Vagina (tissue), 2 donors: Measurements from ENCODE around the gene ULK4. TPM values are rescaled to one million over a fixed set of nuclear protein-coding genes. Genes with fewer than 3 reads are reported as not detected.

Experiments
- DNase-seq, 2 donors: peaks; one replicate each; pipeline ENCODE4 v3.0.0-alpha.2; 2017; ENCODE audit errors: extremely low spot score in 2 of 2
- H3K27ac ChIP-seq: fragments of 200-600 bp; sonication (generic); one replicate; pipeline ENCODE4 v1.5.1; 2019
- H3K27me3 ChIP-seq: fragments of 200-600 bp; sonication (generic); one replicate; pipeline ENCODE4 v1.5.1; 2019
- H3K36me3 ChIP-seq, 2 donors: fragments of 200-600 bp; sonication (generic); one replicate each; pipeline ENCODE4 v1.5.1; 2017 to 2019
- H3K4me1 ChIP-seq: fragments of 200-600 bp; sonication (generic); one replicate; pipeline ENCODE4 v1.5.1; 2019
- H3K4me3 ChIP-seq, 2 donors: fragments of 200-600 bp; sonication (generic); 1 replicate in 1 of 2; 2 replicates in 1 of 2; pipeline ENCODE4 v1.5.1; 2016 to 2019
- H3K9me3 ChIP-seq: fragments of 200-600 bp; sonication (generic); one replicate; pipeline ENCODE4 v1.5.1; 2019
- POLR2A ChIP-seq, 2 donors: fragments of 450-650 bp; IDR thresholded peaks; one replicate each; pipeline ENCODE4 v1.6.1; 2017; ENCODE audit warnings: antibody characterized with exemption in 2 of 2, mild to moderate bottlenecking in 2 of 2, moderate library complexity in 2 of 2
- POLR2AphosphoS5 ChIP-seq, 2 donors: sonication (generic); formaldehyde crosslinking; IDR thresholded peaks; one replicate each; pipeline ENCODE4 v1.9.0; 2017; ENCODE audit warnings: antibody characterized with exemption in 2 of 2, mild to moderate bottlenecking in 2 of 2, low read depth in 1 of 2; ENCODE audit not compliant: insufficient read depth in 1 of 2
- intact Hi-C: fragments of 100-400 bp; cut with DNase I; formaldehyde crosslinking; loops from one replicate; pipeline ENCODE4 v1.15.1; 2023
- total RNA-seq: library from RNA; depleted of rRNA; stranded (reverse); fragments of >200 nt; gene quantifications from one replicate; pipeline ENCODE4 v1.2.3, GENCODE V29; 2016
- TF ChIP-seq, protein P1 (sequence below), 3 experiments: fragments of 450-650 bp in 2 of 3; fragments of 200-600 bp in 1 of 3; sonication (generic) in 1 of 3; IDR thresholded peaks; one replicate each; pipeline ENCODE4 v1.5.1; 2017 to 2019; ENCODE audit warnings: antibody characterized with exemption in 3 of 3, mild to moderate bottlenecking in 2 of 3, moderate library complexity in 2 of 3

ULK4 gene
- total RNA-seq, 1 donor from 2014 or later: 24.1 TPM

- H3K4me1 ChIP-seq: no peaks in the 10 kb centered on the region
- intact Hi-C loops: no loop called here
- H3K27ac ChIP-seq: no peak overlapping the region
- no peak overlapping the region for H3K4me3 ChIP-seq
- H3K27me3 ChIP-seq: no peaks in the 10 kb centered on the region
- H3K9me3 ChIP-seq: no peaks in the 10 kb centered on the region
- DNase-seq: no peak
- no peak for TF ChIP-seq POLR2A (IDR thresholded peaks at IDR 0.05)
- TF ChIP-seq, protein P1, sequence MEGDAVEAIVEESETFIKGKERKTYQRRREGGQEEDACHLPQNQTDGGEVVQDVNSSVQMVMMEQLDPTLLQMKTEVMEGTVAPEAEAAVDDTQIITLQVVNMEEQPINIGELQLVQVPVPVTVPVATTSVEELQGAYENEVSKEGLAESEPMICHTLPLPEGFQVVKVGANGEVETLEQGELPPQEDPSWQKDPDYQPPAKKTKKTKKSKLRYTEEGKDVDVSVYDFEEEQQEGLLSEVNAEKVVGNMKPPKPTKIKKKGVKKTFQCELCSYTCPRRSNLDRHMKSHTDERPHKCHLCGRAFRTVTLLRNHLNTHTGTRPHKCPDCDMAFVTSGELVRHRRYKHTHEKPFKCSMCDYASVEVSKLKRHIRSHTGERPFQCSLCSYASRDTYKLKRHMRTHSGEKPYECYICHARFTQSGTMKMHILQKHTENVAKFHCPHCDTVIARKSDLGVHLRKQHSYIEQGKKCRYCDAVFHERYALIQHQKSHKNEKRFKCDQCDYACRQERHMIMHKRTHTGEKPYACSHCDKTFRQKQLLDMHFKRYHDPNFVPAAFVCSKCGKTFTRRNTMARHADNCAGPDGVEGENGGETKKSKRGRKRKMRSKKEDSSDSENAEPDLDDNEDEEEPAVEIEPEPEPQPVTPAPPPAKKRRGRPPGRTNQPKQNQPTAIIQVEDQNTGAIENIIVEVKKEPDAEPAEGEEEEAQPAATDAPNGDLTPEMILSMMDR (IDR thresholded peaks at IDR 0.05): no peak
- TF ChIP-seq POLR2AphosphoS5 (IDR thresholded peaks at IDR 0.05; ENCODE audit: insufficient read depth in 1 of 2, low read depth in 1 of 2): no peak
- no peaks in the 10 kb centered on the region for H3K36me3 ChIP-seq
Measured at GRCh38 chr3:41370307-41370706, 591.6 kb downstream of the ULK4 start.

DNA sequence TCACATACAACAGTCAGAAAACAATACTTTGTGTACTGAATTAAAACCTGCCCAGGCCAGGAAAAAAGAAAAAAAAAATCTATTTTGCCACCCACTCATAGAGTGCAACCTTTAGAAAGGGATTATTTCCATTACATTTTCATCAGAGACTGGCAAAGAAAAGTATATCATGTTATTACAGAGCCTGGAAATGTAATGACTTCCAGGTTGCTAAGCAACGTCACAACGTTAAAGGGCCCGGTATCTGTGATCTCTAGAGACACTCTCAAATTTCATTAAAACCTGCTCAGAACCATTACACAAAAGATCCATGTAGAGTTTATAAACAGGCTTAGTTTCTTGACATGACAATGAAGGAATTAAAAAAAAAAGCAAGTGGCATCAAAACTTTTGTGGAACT, 592.1 kb downstream of the ULK4 start:
- no peak overlapping the region for H3K27ac ChIP-seq

GRCh38 chr3:41365973-41366372, 595.9 kb downstream of the ULK4 start:
- H3K4me1 ChIP-seq: no peaks in the 10 kb centered on the region
- intact Hi-C loops: no loop called here
- H3K36me3 ChIP-seq: no peaks in the 10 kb centered on the region
- H3K9me3 ChIP-seq: no peaks in the 10 kb centered on the region
- TF ChIP-seq, protein P1 (IDR thresholded peaks at IDR 0.05): no peak
- no peak for TF ChIP-seq POLR2AphosphoS5 (IDR thresholded peaks at IDR 0.05; ENCODE audit: insufficient read depth in 1 of 2, low read depth in 1 of 2)
- no peak for DNase-seq
- no peaks in the 10 kb centered on the region for H3K27me3 ChIP-seq
- no peak overlapping the region for H3K4me3 ChIP-seq
- no peak overlapping the region for H3K27ac ChIP-seq

More for the DNA sequence above, 592.1 kb downstream of the ULK4 start:
- DNase-seq: no peak
- intact Hi-C loops: no loop called here
- Histone ChIP-seq H3K4me3 (no peak overlapping the region), H3K4me1 (no peaks in the 10 kb centered on the region), H3K9me3 (no peaks in the 10 kb centered on the region), H3K36me3 (no peaks in the 10 kb centered on the region), H3K27me3 (no peaks in the 10 kb centered on the region)
- no peak for TF ChIP-seq POLR2A (IDR thresholded peaks at IDR 0.05)
- TF ChIP-seq, protein P1 (IDR thresholded peaks at IDR 0.05): no peak
- TF ChIP-seq POLR2AphosphoS5 (IDR thresholded peaks at IDR 0.05; ENCODE audit: insufficient read depth in 1 of 2, low read depth in 1 of 2): no peak

GRCh38 chr3:41364736-41365135, 597.2 kb downstream of the ULK4 start:
- no peak for DNase-seq
- no peak for TF ChIP-seq POLR2AphosphoS5 (IDR thresholded peaks at IDR 0.05; ENCODE audit: insufficient read depth in 1 of 2, low read depth in 1 of 2)
- no peaks in the 10 kb centered on the region for H3K27me3 ChIP-seq
- no peak overlapping the region for H3K27ac ChIP-seq
- no peaks in the 10 kb centered on the region for H3K9me3 ChIP-seq
- H3K4me1 ChIP-seq: no peaks in the 10 kb centered on the region
- no peaks in the 10 kb centered on the region for H3K36me3 ChIP-seq
- H3K4me3 ChIP-seq: no peak overlapping the region
- intact Hi-C loops: no loop called here

GRCh38 chr3:41363830-41364523, 597.9 kb downstream of the ULK4 start:
- Histone ChIP-seq H3K27me3 (no peaks in the 10 kb centered on the region), H3K4me1 (no peaks in the 10 kb centered on the region), H3K36me3 (no peaks in the 10 kb centered on the region), H3K27ac (no peak overlapping the region), H3K9me3 (no peaks in the 10 kb centered on the region), H3K4me3 (no peak overlapping the region)
- no peak for DNase-seq
- TF ChIP-seq POLR2A (IDR thresholded peaks at IDR 0.05) (no peak), POLR2AphosphoS5 (IDR thresholded peaks at IDR 0.05; ENCODE audit: insufficient read depth in 1 of 2, low read depth in 1 of 2) (no peak)
- TF ChIP-seq, protein P1 (IDR thresholded peaks at IDR 0.05): no peak
- intact Hi-C loops: no loop called here
